RKO (cell line): ENCODE data around the gene CCDC188.

Source experiments
- DNase-seq: peaks from one replicate; pipeline ENCODE4 v3.0.0-alpha.2; 2016; ENCODE audit warnings: low spot score

The CCDC188 gene

GRCh38 chr22:20150381-20151275 is at the start of gene CCDC188:
CCDC188 (minus strand) TSS chr22:20151055; CDS start chr22:20150986, 69 bp downstream.
- no peak for DNase-seq

GRCh38 chr22:20199906-20200305 is 49.1 kb upstream of the CCDC188 start:
- DNase-seq, result no peak

- no peak for DNase-seq
These were observed 48.6 kb upstream of the CCDC188 start for GRCh38 chr22:20199413-20199842.

GRCh38 chr22:20198557-20199319 is 47.9 kb upstream of the CCDC188 start:
- no peak for DNase-seq

GRCh38 chr22:20197407-20198030 is 46.7 kb upstream of the CCDC188 start:
- DNase-seq, result no peak

GRCh38 chr22:20196094-20196842 is 45.4 kb upstream of the CCDC188 start:
- no peak for DNase-seq

- DNase-seq, result no peak
These were observed 44.1 kb upstream of the CCDC188 start for GRCh38 chr22:20194681-20195593.

- no peak for DNase-seq
These were observed 43.1 kb upstream of the CCDC188 start for GRCh38 chr22:20193761-20194494.

- no peak for DNase-seq
These were observed 42.3 kb upstream of the CCDC188 start for GRCh38 chr22:20192972-20193760.

- no peak for DNase-seq
These were observed 41.6 kb upstream of the CCDC188 start for GRCh38 chr22:20192293-20192971.

- DNase-seq, result no peak
These were observed 40.9 kb upstream of the CCDC188 start for GRCh38 chr22:20191803-20192202.

- DNase-seq, result no peak
These were observed 40.2 kb upstream of the CCDC188 start for GRCh38 chr22:20191000-20191515.

GRCh38 chr22:20188567-20188877 is 37.7 kb upstream of the CCDC188 start:
- no peak for DNase-seq

GRCh38 chr22:20187777-20188566 is 37.1 kb upstream of the CCDC188 start:
- no peak for DNase-seq

GRCh38 chr22:20186871-20187546 is 36.2 kb upstream of the CCDC188 start:
- no peak for DNase-seq

GRCh38 chr22:20186183-20186870 is 35.5 kb upstream of the CCDC188 start:
- no peak for DNase-seq

- no peak for DNase-seq
These were observed 34.9 kb upstream of the CCDC188 start for GRCh38 chr22:20185750-20186149.
